HEK293T (cell line): ENCODE data around the gene MTMR6.

Experiments
- ARNT ChIP-seq: fragments of 450-650 bp; IDR thresholded peaks from 2 replicates; pipeline ENCODE4 v1.6.1; 2017; ENCODE audit warnings: mild to moderate bottlenecking
- BHLHE40 ChIP-seq: fragments of 450-650 bp; IDR thresholded peaks from 2 replicates; pipeline ENCODE4 v1.6.1; 2016; ENCODE audit warnings: mild to moderate bottlenecking, moderate library complexity, borderline replicate concordance
- CTBP1 ChIP-seq: fragments of 450-650 bp; IDR thresholded peaks from 2 replicates; pipeline ENCODE4 v1.6.1; 2016; ENCODE audit warnings: borderline replicate concordance
- ELF4 ChIP-seq: fragments of 450-650 bp; IDR thresholded peaks from 2 replicates; pipeline ENCODE4 v1.6.1; 2017; ENCODE audit warnings: antibody characterized with exemption
- FOXK2 ChIP-seq: fragments of 450-650 bp; IDR thresholded peaks from 2 replicates; pipeline ENCODE4 v1.6.1; 2016; ENCODE audit warnings: mild to moderate bottlenecking
- FOXM1 ChIP-seq: fragments of 450-650 bp; IDR thresholded peaks from 2 replicates; pipeline ENCODE4 v1.6.1; 2017; ENCODE audit warnings: mild to moderate bottlenecking, borderline replicate concordance
- L3MBTL2 ChIP-seq: fragments of 450-650 bp; conservative IDR thresholded peaks from 2 replicates; pipeline ENCODE4 v1.6.1; 2016; ENCODE audit warnings: mild to moderate bottlenecking
- LEF1 ChIP-seq: fragments of 450-650 bp; IDR thresholded peaks from 2 replicates; pipeline ENCODE4 v1.6.1; 2017; ENCODE audit warnings: mild to moderate bottlenecking, borderline replicate concordance
- NFRKB ChIP-seq: fragments of 450-650 bp; IDR thresholded peaks from 2 replicates; pipeline ENCODE4 v1.6.1; 2016; ENCODE audit warnings: mild to moderate bottlenecking, moderate library complexity
- SP1 ChIP-seq: fragments of 450-650 bp; IDR thresholded peaks from 2 replicates; pipeline ENCODE4 v1.6.1; 2017
- ZNF384 ChIP-seq: fragments of 450-650 bp; IDR thresholded peaks from 2 replicates; pipeline ENCODE4 v1.6.1; 2016
- TF ChIP-seq, protein P1 (sequence below): fragments of 450-650 bp; IDR thresholded peaks from 2 replicates; pipeline ENCODE4 v1.6.1; 2016

- TF ChIP-seq CTBP1 (no peak), NFRKB (no peak), SP1 (no peak), FOXM1 (no peak), BHLHE40 (no peak), ELF4 (no peak), LEF1 (no peak), ZNF384 (no peak), ARNT (no peak), L3MBTL2 (peak; percentile 68), FOXK2 (no peak)
- TF ChIP-seq, protein P1, sequence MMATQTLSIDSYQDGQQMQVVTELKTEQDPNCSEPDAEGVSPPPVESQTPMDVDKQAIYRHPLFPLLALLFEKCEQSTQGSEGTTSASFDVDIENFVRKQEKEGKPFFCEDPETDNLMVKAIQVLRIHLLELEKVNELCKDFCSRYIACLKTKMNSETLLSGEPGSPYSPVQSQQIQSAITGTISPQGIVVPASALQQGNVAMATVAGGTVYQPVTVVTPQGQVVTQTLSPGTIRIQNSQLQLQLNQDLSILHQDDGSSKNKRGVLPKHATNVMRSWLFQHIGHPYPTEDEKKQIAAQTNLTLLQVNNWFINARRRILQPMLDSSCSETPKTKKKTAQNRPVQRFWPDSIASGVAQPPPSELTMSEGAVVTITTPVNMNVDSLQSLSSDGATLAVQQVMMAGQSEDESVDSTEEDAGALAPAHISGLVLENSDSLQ, result no peak
These were observed 13.6 kb upstream of the MTMR6 start for GRCh38 chr13:25300861-25301346.
